Epithelial cell of prostate (primary cell): ENCODE measurements around the gene BPIFB2.

Source experiments
- DNase-seq: peaks from one replicate; pipeline ENCODE4 v3.0.0-alpha.2; 2011; ENCODE audit warnings: low read depth, low spot score
- H3K27ac ChIP-seq: fragments of 450-650 bp; 2 replicates; pipeline ENCODE4 v1.5.1; 2017; ENCODE audit warnings: mild to moderate bottlenecking

The BPIFB2 gene

DNA sequence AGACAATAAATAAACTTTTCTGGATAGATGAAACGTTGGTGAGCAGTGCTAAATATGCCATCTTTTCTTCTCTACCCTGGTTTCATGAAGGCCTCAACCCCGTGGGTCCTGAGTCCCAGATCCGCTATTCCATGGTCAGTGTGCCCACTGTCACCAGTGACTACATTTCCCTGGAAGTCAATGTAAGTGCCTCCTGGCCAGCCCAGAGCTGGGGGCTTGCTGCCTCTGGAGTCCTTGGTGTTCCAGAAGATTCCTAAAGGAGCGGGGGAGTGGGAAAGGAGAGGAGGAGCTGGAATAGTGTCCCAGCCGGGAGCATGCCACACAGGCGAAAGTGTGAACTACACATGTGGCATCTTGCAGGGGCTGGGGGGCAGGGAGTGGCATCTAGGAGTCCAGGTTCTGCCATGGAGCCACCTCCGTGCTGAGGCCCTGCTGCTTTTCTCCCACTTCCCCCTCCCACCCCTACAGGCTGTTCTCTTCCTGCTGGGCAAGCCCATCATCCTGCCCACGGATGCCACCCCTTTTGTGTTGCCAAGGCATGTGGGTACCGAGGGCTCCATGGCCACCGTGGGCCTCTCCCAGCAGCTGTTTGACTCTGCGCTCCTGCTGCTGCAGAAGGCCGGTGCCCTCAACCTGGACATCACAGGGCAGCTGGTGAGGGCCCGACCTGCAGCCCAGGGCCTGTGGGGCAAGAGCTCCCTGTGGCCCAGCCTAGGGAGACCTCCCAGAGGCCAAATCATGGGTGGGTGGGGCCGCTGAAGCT is 10.8 kb downstream of the BPIFB2 start:
- H3K27ac ChIP-seq = no peak overlapping the region
- DNase-seq = no peak

DNA sequence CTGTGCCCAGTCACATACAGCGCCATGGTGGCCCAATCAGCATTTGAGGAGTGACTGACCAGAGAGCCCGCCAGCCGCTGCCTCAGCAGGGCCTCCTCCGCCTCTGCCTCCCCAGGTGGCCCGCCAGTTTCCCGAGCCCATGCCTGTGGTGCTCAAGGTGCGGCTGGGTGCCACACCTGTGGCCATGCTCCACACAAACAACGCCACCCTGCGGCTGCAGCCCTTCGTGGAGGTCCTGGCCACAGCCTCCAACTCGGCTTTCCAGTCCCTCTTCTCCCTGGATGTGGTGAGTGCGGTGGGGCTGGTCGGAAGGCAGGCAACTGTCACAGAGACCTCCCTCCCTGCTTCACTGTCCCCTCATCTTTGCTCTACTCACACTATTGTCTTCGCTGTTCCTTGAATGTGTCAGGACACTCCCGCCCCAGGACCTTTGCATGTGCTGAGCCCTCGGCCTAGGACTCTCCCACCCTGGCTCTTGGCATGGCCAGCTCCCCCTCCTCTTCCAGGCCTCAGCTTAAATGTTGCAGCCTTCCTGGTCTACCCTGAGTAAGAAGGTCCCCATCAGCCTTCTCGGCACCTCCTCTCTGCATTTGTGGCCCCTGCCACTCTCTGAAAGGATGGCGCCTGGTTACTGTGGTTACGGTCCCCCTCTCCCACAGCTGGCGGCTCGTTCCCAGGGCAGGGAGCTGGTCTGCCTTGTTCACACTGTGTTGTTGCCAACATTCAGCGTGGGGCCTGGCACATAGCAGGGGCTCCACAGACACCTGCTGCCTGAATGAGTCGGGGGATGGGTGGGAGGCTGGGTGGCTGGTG is 12.2 kb downstream of the BPIFB2 start:
- no peak for DNase-seq
- no peak overlapping the region for H3K27ac ChIP-seq

DNA sequence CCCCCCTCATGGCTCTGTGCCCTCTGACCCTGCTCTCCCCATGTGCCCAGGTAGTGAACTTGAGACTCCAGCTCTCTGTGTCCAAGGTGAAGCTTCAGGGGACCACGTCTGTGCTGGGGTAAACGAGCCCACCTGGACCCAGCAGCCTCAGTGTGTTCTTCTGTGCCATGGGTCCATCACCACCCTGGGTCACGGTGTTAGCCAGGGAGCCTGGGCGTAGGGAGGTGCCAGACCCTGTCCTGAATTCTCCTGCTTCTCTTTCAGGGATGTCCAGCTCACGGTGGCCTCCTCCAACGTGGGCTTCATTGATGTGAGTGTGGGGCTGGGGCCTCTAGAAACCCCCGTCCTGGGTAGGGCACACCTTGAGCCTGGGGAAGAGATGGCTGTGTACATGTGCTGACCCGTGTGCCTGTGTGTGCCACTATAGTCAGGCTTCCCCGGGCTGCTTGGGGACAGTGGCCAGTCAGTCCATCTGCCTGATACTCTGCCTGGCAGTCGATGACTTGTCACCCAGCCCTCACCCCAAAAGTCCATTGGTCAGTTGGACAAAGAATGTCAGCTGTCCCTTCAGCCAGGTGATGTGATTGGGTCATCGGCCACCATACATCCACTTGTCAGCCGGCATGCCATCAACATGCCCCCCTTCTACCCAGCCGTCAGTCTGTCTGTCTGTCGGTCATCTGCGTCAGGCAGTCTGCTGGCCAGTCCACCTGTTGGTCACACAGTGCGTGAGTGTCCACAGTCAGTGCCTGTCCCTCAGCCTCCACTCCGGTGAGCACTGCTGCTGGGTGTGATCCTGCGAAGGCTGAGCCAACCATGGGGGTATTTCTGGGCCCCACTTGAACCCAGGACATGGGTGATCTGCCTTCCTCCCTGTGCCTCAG is 13.0 kb downstream of the BPIFB2 start:
- no peak overlapping the region for H3K27ac ChIP-seq
- DNase-seq = no peak

DNA sequence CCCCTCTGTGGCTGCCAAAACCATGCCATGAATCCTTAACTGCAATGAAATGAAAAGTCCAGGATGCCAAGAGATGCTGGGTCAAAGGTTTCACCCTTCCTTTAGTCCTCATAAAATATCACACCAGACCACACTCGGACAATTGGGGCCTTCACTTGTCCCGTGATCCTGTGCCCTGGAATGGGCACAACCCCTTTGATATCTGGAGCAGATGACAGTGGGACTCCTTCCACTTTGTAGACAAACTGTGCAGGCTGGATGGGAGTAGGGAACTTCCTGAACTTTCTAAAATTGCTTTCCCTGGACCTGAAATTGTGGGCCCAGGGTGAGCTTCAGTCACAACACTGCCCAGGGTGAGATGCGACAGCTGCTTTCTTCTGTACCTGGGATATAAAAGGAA is 14.4 kb downstream of the BPIFB2 start:
- no peak for DNase-seq
- no peak overlapping the region for H3K27ac ChIP-seq

GRCh38 chr20:33022289-33022688 is 14.8 kb downstream of the BPIFB2 start:
- no peak overlapping the region for H3K27ac ChIP-seq

GRCh38 chr20:33022694-33023438 is 15.4 kb downstream of the BPIFB2 start:
- no peak for DNase-seq
- no peak overlapping the region for H3K27ac ChIP-seq

More at GRCh38 chr20:33022289-33022688, 14.8 kb downstream of the BPIFB2 start:
- no peak for DNase-seq

DNA sequence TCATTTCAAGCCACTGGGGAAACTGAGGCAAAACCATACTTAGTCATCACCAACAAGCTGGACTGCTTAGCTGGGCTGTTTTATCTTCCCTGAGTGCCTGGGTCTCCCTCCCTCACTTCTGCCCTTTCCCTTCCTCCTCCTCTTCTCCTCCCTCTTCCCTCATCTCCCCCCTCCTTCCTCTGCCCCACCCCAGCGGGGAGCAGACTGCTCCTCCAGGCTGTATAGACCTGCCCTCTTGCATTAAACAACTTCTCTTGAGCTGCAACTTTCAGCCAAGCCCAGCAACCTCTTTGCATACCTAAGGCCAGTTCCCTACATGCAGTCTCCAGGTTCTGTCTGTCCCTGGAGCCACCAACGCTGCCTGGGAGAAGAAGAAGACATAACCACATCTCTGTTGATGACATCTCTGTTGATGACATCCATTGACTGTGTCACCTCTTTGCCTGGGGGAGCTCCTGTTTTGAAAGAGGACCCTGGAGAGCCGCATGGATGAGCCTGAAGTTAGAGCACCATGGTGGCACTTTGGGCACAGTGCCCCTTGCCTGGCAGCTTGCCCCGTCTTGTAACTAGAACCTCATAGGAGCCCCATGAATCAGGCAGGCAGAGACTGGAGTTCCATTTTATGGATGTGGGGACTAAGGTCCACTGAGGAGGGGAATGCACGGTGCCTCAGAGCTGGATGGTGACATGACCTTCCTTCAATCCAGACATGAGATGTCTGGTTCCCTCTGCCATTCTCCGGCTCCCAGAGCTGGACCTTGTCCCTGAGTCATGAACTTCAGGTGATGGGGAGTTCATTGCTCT is 16.1 kb downstream of the BPIFB2 start:
- H3K27ac ChIP-seq = no peak overlapping the region
- DNase-seq = no peak

DNA sequence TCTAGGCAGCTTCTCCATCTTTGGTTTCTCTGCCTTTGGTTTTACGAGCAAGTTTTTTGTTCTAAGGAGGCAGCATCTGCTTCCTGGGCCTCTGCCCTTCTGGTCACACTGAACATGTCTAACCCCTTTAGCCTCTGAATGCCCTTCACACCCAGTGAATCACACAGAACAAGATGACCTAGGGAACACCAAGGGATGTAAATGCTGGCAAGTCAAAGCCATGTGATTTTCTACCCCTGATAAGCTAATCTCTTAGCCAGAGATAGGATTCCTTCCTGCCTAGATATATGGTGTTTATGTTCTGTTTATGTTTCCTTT is 16.7 kb downstream of the BPIFB2 start:
- H3K27ac ChIP-seq = no peak overlapping the region
- no peak for DNase-seq

DNA sequence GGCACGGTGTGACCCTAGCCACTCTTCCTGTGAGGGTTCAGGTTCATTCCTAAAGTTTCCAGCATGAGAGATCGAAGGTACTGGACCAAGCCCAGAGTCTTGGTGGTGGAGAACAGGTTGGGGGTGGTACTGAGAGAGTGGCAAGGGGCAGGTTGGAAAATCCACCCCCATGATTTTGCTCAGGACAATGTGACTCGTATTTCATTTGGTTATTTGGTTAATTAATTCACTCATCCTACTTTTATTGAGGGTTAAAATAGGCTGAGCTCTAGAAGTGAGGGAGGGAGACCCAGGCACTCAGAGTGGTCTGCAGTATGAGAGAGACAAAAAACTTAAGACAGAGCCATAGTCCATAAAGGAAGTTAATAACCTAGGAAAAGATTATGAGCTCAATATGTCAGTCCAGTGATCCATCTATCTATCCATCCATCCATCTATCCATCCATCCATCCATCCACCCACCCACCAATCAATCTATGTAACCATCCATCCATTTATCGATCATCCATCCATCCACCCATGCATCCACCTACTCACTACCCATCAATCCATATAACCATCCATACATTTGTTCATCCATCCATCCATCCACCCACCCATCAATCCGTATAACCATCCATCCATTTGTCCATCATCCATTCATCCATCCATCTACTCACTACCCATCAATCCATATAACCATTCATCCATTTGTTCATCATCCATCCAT is 17.3 kb downstream of the BPIFB2 start:
- H3K27ac ChIP-seq = no peak overlapping the region
- no peak for DNase-seq

DNA sequence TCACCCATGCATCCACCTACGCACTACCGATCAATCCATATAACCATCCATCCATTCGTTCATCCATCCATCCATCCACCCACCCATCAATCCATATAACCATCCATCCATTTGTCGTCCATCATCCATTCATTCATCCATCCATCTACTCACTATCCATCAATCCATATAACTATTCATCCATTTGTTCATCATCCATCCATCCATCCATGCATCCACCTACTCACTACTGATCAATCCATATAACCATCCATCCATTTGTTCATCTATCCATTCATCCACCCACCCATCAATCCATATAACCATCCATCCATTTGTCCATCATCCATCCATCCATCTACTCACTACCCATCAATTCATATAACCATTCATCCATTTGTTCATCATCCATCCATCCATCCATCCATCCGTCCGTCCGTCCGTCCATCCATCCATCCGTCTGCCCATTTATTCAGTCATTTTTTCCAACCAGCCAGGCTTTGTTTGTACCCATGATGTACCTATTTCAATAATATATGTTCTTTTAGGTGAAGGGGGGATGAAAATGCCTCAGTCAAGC is 17.9 kb downstream of the BPIFB2 start:
- DNase-seq = no peak
- H3K27ac ChIP-seq = no peak overlapping the region

GRCh38 chr20:33026072-33026778 is 18.7 kb downstream of the BPIFB2 start:
- H3K27ac ChIP-seq = no peak overlapping the region
- no peak for DNase-seq

- DNase-seq = no peak
- no peak overlapping the region for H3K27ac ChIP-seq
Measured at GRCh38 chr20:33026779-33027759, 19.6 kb downstream of the BPIFB2 start.

DNA sequence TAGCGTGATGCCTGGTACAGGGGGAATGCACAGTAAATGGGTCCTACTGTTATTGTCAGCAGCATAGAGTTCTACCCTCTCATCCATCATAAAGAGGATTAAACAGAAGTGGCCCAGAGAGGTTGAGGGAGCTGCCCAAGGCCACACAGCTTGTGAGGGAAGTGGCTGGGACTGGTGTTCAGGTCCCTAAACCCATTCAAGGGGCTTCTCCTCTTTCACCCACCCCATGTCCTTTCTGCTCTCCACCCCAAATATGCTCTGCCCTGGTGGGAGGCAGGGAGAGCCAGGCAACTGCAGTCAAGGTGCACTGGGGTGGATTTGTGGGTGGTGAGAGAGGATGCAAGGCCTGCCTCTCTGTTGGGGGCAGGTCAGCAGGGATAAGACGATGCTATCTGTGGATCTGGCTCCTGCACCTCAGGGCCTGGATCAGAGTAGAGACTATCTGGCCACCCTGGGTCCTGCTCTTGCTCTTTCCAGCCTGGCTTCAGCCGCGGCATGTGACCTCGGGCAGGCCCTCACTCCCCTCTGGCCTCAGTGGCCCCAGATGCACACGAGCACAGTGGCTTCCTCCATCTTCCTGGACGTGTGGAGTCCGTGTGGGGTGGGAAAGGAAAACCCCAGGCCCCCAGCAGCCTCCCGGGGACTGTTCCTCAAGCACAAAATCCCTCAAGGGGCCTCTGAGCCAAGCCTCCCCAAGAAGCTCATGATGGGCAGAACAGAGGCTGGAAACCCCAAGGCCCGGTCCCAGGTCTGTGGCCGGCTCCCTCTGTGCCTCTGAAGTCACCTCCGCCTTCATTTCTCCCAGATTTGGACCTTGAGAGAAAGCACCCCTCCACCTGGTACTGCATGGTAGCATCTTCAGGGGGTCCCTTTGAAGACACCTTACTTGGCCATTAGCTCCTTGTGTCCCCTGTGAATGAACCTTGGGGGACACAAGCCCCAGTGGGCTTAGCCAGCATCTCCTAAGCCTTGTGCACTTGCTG is 20.6 kb downstream of the BPIFB2 start:
- DNase-seq = no peak
- H3K27ac ChIP-seq = no peak overlapping the region

- no peak overlapping the region for H3K27ac ChIP-seq
- DNase-seq = no peak
Measured at GRCh38 chr20:33028875-33029274, 21.4 kb downstream of the BPIFB2 start.

GRCh38 chr20:33030076-33030475 is 22.6 kb downstream of the BPIFB2 start:
- no peak overlapping the region for H3K27ac ChIP-seq

DNA sequence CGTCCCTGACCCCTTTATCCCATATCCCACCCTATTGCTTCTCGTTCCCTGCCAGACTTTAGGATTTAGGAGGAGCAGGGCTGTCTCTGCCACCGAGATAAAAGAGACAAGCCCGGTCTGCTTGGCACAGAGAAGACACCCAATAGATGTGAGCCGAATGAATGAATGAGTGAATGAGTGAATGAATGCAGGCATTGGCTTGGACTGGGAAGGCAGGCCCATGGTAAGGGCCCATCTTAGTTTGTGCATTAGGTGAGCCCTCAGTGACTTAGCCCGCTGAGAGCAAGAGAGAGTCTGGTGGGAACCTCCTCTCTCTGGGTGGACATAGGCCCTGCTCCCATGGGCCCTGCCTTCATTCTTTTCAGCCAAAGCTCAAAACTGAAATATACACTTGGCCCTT is 23.1 kb downstream of the BPIFB2 start:
- DNase-seq = no peak

More at GRCh38 chr20:33030076-33030475, 22.6 kb downstream of the BPIFB2 start:
- DNase-seq = no peak

More for the DNA sequence above, 23.1 kb downstream of the BPIFB2 start:
- H3K27ac ChIP-seq = no peak overlapping the region
